GM18517 (cell line): ENCODE measurements around the gene ENTPD6.
A peak's percentile ranks its signal among the peaks of the same experiment; 100 is the strongest.
"Not testable (repeated sequence)": the region's sequence is repeated elsewhere in the genome, so short reads cannot be mapped to it uniquely, and the experiment has no call there.

Experiments
- ATAC-seq: cut with Tn5 transposase; IDR thresholded peaks from one replicate; pipeline ENCODE4 v1.9.1; 2021; ENCODE audit warnings: mild to moderate bottlenecking, moderate library complexity; ENCODE audit not compliant: unreplicated experiment

ENTPD6 gene

GRCh38 chr20:25195014-25195961 is at the start of gene ENTPD6:
Gene ENTPD6 (plus strand): TSS chr20:25195712. CDS start chr20:25206537, 10,825 bp downstream.
- ATAC-seq: peak; percentile 76

GRCh38 chr20:25146976-25147375 is 48.5 kb upstream of the ENTPD6 start:
- no peak for ATAC-seq

DNA sequence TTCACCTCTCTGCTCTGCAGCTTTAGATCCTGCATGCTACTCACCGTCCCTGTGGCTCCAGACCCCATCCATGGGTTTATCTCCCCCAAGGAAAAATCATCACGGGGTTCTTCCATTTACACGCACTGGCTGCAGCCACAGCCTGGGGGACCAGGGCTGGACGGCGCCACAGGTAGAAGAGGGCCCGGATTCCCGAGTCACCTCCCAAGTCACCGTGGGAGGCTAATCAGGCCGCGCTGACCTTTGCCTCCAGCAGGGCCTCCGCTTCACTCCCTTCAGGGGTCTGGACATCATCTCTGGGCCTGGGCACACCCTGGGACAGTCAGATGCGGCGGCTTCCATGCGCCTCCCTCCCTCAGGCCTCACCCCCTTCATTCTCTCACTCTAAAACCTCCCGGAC is 47.8 kb upstream of the ENTPD6 start:
- no peak for ATAC-seq

- ATAC-seq: no peak
Measured at GRCh38 chr20:25148181-25148981, 47.1 kb upstream of the ENTPD6 start.

DNA sequence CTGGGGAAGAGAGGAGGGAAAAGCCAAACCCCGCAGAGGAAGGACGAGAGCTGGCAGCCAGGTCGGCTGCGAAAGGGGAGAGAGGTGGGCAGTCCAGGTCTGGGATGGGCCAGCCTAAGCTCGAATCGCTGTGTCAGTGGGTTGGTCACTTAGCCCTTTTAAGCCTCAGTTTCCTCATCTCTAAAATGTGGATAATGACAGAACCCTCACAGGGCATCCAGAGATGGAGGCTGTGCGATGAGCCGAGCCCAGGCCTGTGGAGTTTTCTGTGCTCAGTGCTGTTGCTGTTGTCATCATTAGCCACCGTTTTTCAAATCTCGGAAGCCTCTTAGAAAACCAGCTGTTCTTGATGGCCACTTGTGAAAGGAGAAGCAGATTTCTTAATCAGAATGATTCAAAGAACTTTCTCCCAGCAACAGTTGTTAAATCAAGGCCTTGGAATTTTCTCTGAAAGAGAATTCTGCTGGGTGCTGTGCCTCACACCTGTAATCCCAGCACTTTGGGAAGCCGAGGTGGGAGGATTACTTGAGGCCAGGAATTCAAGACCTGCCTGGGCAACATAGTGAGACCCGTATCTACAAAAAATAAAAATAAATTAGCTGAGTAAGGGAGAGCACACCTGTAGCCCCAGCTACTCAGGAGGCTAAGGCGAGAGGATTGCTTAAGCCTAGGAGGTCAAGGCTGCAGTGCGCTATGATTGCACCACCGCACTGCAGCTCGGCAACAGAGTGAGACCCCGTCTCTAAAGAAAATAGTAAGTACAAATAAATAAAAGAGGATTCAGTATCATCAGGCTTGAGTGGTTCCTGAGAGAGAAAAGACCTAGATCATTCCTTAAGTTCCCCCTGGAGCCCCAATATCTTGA is 46.3 kb upstream of the ENTPD6 start:
- ATAC-seq: no peak

- ATAC-seq: no peak
Measured at GRCh38 chr20:25150016-25150415, 45.5 kb upstream of the ENTPD6 start.

- no peak for ATAC-seq
Measured at GRCh38 chr20:25158043-25158442, 37.5 kb upstream of the ENTPD6 start.

DNA sequence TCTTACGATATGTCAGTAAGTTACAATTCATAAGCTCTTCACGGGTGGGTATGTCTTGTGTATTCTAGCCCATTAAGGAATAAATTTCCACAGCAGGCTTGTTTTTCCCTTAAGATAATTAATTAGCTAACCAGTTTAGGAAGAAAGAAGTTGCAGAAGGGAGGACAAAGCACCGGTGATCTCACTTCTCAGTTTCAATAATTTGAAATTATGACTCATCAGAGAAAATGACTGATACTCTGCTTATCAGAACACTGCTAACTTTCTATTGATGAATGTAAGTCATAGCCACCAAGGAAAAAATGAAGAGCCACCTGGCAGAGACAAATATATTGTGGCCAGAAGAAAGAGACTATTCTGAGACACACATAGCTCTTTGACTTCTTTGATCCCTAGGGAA is 35.0 kb upstream of the ENTPD6 start:
- peak; percentile 81 for ATAC-seq

DNA sequence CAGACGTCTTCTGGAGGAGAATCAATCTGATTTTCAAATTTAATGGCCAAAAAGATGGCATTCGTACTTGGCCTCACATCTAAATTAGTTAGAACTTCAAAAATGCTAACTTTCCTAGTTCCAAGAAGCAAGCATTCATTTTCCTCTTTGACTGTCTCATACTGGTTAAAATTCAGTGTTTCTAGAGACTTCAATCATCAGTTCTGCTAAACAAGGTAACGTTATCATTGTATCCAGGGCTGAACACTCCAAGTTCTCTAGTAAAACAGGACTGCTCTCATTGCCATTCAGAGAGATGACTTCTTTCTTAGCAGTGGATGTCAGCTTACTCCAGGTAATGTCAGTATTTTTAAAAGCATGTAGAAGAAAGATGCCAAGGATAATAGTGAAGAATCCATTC is 34.6 kb upstream of the ENTPD6 start:
- ATAC-seq: no peak

GRCh38 chr20:25165128-25165527 is 30.4 kb upstream of the ENTPD6 start:
- no peak for ATAC-seq

- not testable (repeated sequence) for ATAC-seq
Measured at GRCh38 chr20:25166105-25166782, 29.3 kb upstream of the ENTPD6 start.

- ATAC-seq: no peak
Measured at GRCh38 chr20:25173321-25173720, 22.2 kb upstream of the ENTPD6 start.

GRCh38 chr20:25173886-25174308 is 21.6 kb upstream of the ENTPD6 start:
- no peak for ATAC-seq

- ATAC-seq: no peak
Measured at GRCh38 chr20:25176184-25176583, 19.3 kb upstream of the ENTPD6 start.

DNA sequence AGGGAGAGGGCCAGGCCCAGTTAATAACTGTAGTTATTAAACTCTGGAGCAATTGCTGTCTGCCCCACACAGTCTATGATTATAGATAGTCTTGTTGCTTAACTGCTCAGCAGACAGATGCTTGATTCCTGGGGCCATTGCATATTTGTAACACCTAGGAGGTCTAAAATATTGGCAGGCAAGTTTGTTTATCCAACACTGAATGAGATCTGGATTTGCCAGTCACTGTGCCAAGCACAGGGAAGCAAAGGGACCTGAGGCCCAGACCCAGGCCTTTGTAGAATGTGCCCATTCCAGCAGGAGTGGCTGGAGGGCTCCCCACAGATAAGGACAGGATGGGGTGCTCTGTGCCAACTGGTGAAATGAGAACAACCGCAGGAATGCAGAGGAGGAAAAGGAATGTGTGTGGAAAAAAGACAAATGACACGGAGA is 17.6 kb upstream of the ENTPD6 start:
- no peak for ATAC-seq

- peak; percentile 49 for ATAC-seq
Measured at GRCh38 chr20:25178563-25179438, 16.7 kb upstream of the ENTPD6 start.

DNA sequence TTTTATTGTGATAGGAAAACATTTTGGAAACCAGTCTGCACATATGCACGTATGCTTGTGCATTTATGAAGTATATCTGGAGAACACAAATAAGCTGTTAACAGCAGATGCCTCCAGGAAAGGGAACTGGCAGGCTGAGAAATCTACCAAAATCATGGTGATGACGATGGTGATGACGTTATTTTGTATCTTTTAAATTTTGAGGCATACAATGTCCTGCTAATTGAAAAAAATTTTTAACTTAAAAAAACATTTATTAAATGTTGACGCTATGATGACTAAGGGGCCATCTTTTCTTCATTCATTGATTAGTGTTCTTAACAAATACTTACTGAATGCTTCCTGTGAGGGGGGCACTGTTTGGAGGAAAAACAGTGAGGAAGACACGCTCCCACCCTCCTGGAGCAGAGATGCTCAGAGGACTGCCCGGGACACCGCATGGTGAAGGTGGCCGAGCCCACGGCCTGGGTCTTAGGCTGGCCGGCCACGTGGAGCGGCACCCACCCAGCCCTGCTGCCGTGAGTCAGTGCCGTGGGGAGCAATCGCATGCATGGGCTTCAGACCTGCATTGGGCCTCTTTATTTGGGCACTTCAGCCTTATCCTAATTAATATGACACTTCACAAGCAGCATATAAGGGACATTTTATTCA is 15.9 kb upstream of the ENTPD6 start:
- no peak for ATAC-seq

- ATAC-seq: not testable (repeated sequence)
Measured at GRCh38 chr20:25184391-25184790, 11.1 kb upstream of the ENTPD6 start.

- ATAC-seq: no peak
Measured at GRCh38 chr20:25187220-25187619, 8.3 kb upstream of the ENTPD6 start.
